ENCODE results near the gene TMEM8B. TPM values are rescaled to one million over a fixed set of nuclear protein-coding genes. Genes with fewer than 3 reads are reported as not detected.

The TMEM8B gene
- total and polyA plus RNA-seq, 2 donors = 4.8 to 23.8 TPM

GRCh38 chr9:35856882-35857281 lies 27.9 kb downstream of the TMEM8B start:
- 83% methylated on average over 5 of the region's 5 CpGs for WGBS
- Histone ChIP-seq H3K36me3 (ENCODE audit: insufficient read depth) (no peaks in the 10 kb centered on the region), H3K4me1 (ENCODE audit: insufficient read depth) (no peaks in the 10 kb centered on the region), H3K27ac (ENCODE audit: low read depth) (no peak overlapping the region), H3K4me3 (ENCODE audit: low read depth, low read length) (no peak overlapping the region)
- DNase-seq (ENCODE audit: extremely low spot score) = no peak

- Histone ChIP-seq H3K27ac (ENCODE audit: low read depth) (no peak overlapping the region), H3K36me3 (ENCODE audit: insufficient read depth) (no peaks in the 10 kb centered on the region), H3K4me3 (ENCODE audit: low read depth, low read length) (no peak overlapping the region), H3K4me1 (ENCODE audit: insufficient read depth) (no peaks in the 10 kb centered on the region)
- no peak for DNase-seq (ENCODE audit: extremely low spot score)
- WGBS = 67% methylated on average over 5 of the region's 5 CpGs
Measured at GRCh38 chr9:35858458-35858857, 29.4 kb downstream of the TMEM8B start.

- WGBS = 57% methylated on average over 16 of the region's 16 CpGs
- no peaks in the 10 kb centered on the region for H3K36me3 ChIP-seq (ENCODE audit: insufficient read depth)
- no peaks in the 10 kb centered on the region for H3K4me1 ChIP-seq (ENCODE audit: insufficient read depth)
- H3K4me3 ChIP-seq (ENCODE audit: low read depth, low read length) = no peak overlapping the region
- DNase-seq (ENCODE audit: extremely low spot score) = no peak
- no peak overlapping the region for H3K27ac ChIP-seq (ENCODE audit: low read depth)
Measured at GRCh38 chr9:35859310-35859989, 30.4 kb downstream of the TMEM8B start.

GRCh38 chr9:35859990-35860339 lies 30.9 kb downstream of the TMEM8B start:
- no peak for DNase-seq (ENCODE audit: extremely low spot score)
- no peak overlapping the region for H3K4me3 ChIP-seq (ENCODE audit: low read depth, low read length)
- no peak overlapping the region for H3K27ac ChIP-seq (ENCODE audit: low read depth)
- no peaks in the 10 kb centered on the region for H3K4me1 ChIP-seq (ENCODE audit: insufficient read depth)
- 40% methylated on average over 3 of the region's 3 CpGs for WGBS
- H3K36me3 ChIP-seq (ENCODE audit: insufficient read depth) = no peaks in the 10 kb centered on the region

- H3K27ac ChIP-seq (ENCODE audit: low read depth) = no peak overlapping the region
- no peaks in the 10 kb centered on the region for H3K4me1 ChIP-seq (ENCODE audit: insufficient read depth)
- DNase-seq (ENCODE audit: extremely low spot score) = no peak
- no peaks in the 10 kb centered on the region for H3K36me3 ChIP-seq (ENCODE audit: insufficient read depth)
- 67% methylated on average over 12 of the region's 12 CpGs for WGBS
- H3K4me3 ChIP-seq (ENCODE audit: low read depth, low read length) = no peak overlapping the region
Measured at GRCh38 chr9:35861161-35861897, 32.3 kb downstream of the TMEM8B start.

GRCh38 chr9:35862328-35862727 lies 33.3 kb downstream of the TMEM8B start:
- Histone ChIP-seq H3K36me3 (ENCODE audit: insufficient read depth) (no peaks in the 10 kb centered on the region), H3K4me3 (ENCODE audit: low read depth, low read length) (no peak overlapping the region), H3K4me1 (ENCODE audit: insufficient read depth) (no peaks in the 10 kb centered on the region), H3K27ac (ENCODE audit: low read depth) (no peak overlapping the region)
- DNase-seq (ENCODE audit: extremely low spot score) = no peak
- 85% methylated on average over 4 of the region's 4 CpGs for WGBS

GRCh38 chr9:35863583-35863982 lies 34.6 kb downstream of the TMEM8B start:
- WGBS = 77% methylated on average over 8 of the region's 8 CpGs
- no peak overlapping the region for H3K4me3 ChIP-seq (ENCODE audit: low read depth, low read length)
- no peak for DNase-seq (ENCODE audit: extremely low spot score)
- H3K36me3 ChIP-seq (ENCODE audit: insufficient read depth) = no peaks in the 10 kb centered on the region
- no peaks in the 10 kb centered on the region for H3K4me1 ChIP-seq (ENCODE audit: insufficient read depth)
- no peak overlapping the region for H3K27ac ChIP-seq (ENCODE audit: low read depth)

- H3K4me3 ChIP-seq (ENCODE audit: low read depth, low read length) = no peak overlapping the region
- H3K36me3 ChIP-seq (ENCODE audit: insufficient read depth) = no peaks in the 10 kb centered on the region
- WGBS = 74% methylated on average over 8 of the region's 8 CpGs
- H3K4me1 ChIP-seq (ENCODE audit: insufficient read depth) = no peaks in the 10 kb centered on the region
- no peak overlapping the region for H3K27ac ChIP-seq (ENCODE audit: low read depth)
- DNase-seq (ENCODE audit: extremely low spot score) = no peak
Measured at GRCh38 chr9:35864695-35865255, 35.7 kb downstream of the TMEM8B start.

- Histone ChIP-seq H3K36me3 (ENCODE audit: insufficient read depth) (no peaks in the 10 kb centered on the region), H3K27ac (ENCODE audit: low read depth) (no peak overlapping the region), H3K4me3 (ENCODE audit: low read depth, low read length) (no peak overlapping the region), H3K4me1 (ENCODE audit: insufficient read depth) (no peaks in the 10 kb centered on the region)
- 90% methylated on average over 4 of the region's 4 CpGs for WGBS
- DNase-seq (ENCODE audit: extremely low spot score) = no peak
Measured at GRCh38 chr9:35867538-35867937, 38.5 kb downstream of the TMEM8B start.

- Histone ChIP-seq H3K27ac (ENCODE audit: low read depth) (no peak overlapping the region), H3K36me3 (ENCODE audit: insufficient read depth) (no peaks in the 10 kb centered on the region), H3K4me1 (ENCODE audit: insufficient read depth) (no peaks in the 10 kb centered on the region), H3K4me3 (ENCODE audit: low read depth, low read length) (no peak overlapping the region)
- DNase-seq (ENCODE audit: extremely low spot score) = no peak
- 69% methylated on average over 2 of the region's 2 CpGs for WGBS
Measured at GRCh38 chr9:35868933-35869332, 39.9 kb downstream of the TMEM8B start.

- no peak for DNase-seq (ENCODE audit: extremely low spot score)
- H3K27ac ChIP-seq (ENCODE audit: low read depth) = no peak overlapping the region
- H3K4me1 ChIP-seq (ENCODE audit: insufficient read depth) = no peaks in the 10 kb centered on the region
- H3K36me3 ChIP-seq (ENCODE audit: insufficient read depth) = no peaks in the 10 kb centered on the region
- H3K4me3 ChIP-seq (ENCODE audit: low read depth, low read length) = no peak overlapping the region
- whole genome bisulfite sequencing = 87% methylated on average over 19 of the region's 19 CpGs
Measured at GRCh38 chr9:35869621-35870216, 40.7 kb downstream of the TMEM8B start.

- Histone ChIP-seq H3K4me1 (ENCODE audit: insufficient read depth) (no peaks in the 10 kb centered on the region), H3K27ac (ENCODE audit: low read depth) (no peak within 1 kb of the TSS), H3K4me3 (ENCODE audit: low read depth, low read length) (no peak within 1 kb of the TSS), H3K36me3 (ENCODE audit: insufficient read depth) (no peaks in the 10 kb centered on the region)
- no peak for DNase-seq (ENCODE audit: extremely low spot score)
- 86% methylated on average over 8 of the region's 8 CpGs for WGBS
Measured at GRCh38 chr9:35870351-35870923, 41.4 kb downstream of the TMEM8B start, which contains the start of gene OR13J1. TSS of gene OR13J1 (minus strand) at chr9:35870401. CDS start at chr9:35870401, 0 bp downstream.

GRCh38 chr9:35871545-35871944 lies 42.5 kb downstream of the TMEM8B start:
- no peak overlapping the region for H3K4me3 ChIP-seq (ENCODE audit: low read depth, low read length)
- no peak overlapping the region for H3K27ac ChIP-seq (ENCODE audit: low read depth)
- H3K36me3 ChIP-seq (ENCODE audit: insufficient read depth) = no peaks in the 10 kb centered on the region
- H3K4me1 ChIP-seq (ENCODE audit: insufficient read depth) = no peaks in the 10 kb centered on the region
- no peak for DNase-seq (ENCODE audit: extremely low spot score)
- WGBS = 54% methylated on average over 3 of the region's 3 CpGs
